MM.1S (cell line): ENCODE data around the gene YTHDF1.

ENCODE experiments used
- EZH2phosphoT487 ChIP-seq: fragments of 300-600 bp; sonication (generic); IDR thresholded peaks from 2 replicates; pipeline ENCODE4 v1.6.1; 2018; ENCODE audit warnings: antibody characterized with exemption, low read length
- TF ChIP-seq, protein P1 (sequence below): fragments of 300-600 bp; sonication (generic); IDR thresholded peaks from 2 replicates; pipeline ENCODE4 v1.5.1; 2016; ENCODE audit warnings: antibody characterized with exemption, low read length, mixed read lengths

DNA sequence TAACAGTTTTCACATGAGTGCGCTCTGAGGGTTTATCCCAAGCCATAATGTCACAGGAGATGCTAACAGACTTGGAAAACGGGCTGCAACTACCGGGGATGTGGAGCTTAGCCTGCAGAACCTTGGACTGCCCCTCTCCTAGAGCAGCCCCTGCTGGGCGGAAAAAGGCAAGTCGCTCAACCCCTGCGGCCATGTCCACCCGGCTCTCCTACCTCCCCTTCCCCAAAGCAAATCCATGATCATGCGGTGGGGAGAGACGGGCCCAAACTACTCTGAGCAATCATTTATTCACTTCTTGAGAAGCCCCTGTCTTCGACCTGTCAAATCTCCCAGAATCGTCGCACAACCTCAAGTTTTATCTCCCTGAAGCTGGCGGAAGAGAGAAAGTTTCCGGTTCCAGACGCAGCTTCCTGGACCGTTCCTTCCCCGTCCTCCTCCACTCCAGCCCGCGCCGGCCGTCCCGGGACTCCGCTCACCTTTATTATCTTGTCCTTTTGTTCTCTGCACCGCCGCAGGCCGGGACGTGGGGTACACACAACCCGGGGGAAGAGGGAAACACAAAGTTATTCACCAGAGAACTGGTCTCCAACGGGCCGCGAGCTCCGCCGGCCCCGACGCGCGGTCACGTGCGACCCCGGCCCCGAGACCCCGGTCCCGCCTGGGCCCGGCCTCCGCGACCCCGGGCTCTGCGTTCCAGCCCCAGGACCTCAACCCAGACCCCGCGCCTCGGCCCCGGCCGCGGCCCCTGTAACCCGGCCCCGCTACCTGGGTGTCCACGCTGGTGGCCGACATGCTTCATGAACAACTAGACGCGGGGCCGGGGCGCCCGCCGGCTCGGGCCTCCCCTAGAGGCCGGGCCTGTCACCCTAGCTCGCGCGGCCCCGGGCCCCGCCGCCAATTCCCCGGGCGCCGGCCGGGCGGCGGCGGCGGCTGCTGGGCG lies 560 bp downstream of the YTHDF1 start:
- TF ChIP-seq, protein P1, sequence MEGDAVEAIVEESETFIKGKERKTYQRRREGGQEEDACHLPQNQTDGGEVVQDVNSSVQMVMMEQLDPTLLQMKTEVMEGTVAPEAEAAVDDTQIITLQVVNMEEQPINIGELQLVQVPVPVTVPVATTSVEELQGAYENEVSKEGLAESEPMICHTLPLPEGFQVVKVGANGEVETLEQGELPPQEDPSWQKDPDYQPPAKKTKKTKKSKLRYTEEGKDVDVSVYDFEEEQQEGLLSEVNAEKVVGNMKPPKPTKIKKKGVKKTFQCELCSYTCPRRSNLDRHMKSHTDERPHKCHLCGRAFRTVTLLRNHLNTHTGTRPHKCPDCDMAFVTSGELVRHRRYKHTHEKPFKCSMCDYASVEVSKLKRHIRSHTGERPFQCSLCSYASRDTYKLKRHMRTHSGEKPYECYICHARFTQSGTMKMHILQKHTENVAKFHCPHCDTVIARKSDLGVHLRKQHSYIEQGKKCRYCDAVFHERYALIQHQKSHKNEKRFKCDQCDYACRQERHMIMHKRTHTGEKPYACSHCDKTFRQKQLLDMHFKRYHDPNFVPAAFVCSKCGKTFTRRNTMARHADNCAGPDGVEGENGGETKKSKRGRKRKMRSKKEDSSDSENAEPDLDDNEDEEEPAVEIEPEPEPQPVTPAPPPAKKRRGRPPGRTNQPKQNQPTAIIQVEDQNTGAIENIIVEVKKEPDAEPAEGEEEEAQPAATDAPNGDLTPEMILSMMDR, result peak; percentile 28
- TF ChIP-seq EZH2phosphoT487, result no peak
